Breast epithelium (tissue), 3 donors: ENCODE results near the gene KIF6.

Source experiments
- POLR2A ChIP-seq: fragments of 450-650 bp; IDR thresholded peaks from one replicate; pipeline ENCODE4 v1.6.1; 2016; ENCODE audit warnings: antibody characterized with exemption, mild to moderate bottlenecking, moderate library complexity
- POLR2AphosphoS5 ChIP-seq, 3 donors: sonication (generic); formaldehyde crosslinking; IDR thresholded peaks; one replicate each; pipeline ENCODE4 v1.6.1; 2017; ENCODE audit warnings: antibody characterized with exemption in 3 of 3
- TF ChIP-seq, protein P1 (sequence below), 3 donors: fragments of 450-650 bp; IDR thresholded peaks; one replicate each; pipeline ENCODE4 v1.5.1; 2016 to 2017; ENCODE audit warnings: antibody characterized with exemption in 3 of 3, mild to moderate bottlenecking in 3 of 3, moderate library complexity in 3 of 3

DNA sequence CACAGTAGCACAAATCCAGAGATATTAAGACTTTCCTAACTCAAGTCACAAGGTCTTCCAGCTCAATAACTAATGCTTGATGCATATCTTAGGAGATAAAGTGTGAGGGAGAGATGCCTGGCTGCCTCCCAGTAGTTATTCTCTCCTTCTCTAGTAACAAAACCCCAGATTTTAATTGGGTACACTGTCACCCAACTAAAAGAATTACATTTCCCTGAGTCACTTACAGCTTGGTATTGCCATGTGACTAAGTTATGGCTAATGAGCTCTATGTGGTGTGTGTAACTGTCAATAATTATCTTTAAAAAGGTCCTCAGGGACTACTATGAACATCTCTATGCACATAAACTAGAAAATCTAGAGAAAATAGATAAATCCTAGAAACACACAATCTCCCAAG is 32.0 kb downstream of the KIF6 start:
- no peak for TF ChIP-seq POLR2AphosphoS5 (IDR thresholded peaks at IDR 0.05)
- TF ChIP-seq, protein P1, sequence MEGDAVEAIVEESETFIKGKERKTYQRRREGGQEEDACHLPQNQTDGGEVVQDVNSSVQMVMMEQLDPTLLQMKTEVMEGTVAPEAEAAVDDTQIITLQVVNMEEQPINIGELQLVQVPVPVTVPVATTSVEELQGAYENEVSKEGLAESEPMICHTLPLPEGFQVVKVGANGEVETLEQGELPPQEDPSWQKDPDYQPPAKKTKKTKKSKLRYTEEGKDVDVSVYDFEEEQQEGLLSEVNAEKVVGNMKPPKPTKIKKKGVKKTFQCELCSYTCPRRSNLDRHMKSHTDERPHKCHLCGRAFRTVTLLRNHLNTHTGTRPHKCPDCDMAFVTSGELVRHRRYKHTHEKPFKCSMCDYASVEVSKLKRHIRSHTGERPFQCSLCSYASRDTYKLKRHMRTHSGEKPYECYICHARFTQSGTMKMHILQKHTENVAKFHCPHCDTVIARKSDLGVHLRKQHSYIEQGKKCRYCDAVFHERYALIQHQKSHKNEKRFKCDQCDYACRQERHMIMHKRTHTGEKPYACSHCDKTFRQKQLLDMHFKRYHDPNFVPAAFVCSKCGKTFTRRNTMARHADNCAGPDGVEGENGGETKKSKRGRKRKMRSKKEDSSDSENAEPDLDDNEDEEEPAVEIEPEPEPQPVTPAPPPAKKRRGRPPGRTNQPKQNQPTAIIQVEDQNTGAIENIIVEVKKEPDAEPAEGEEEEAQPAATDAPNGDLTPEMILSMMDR (IDR thresholded peaks at IDR 0.05), result no peak
- TF ChIP-seq POLR2A, result no peak
